GM18861 (cell line): ENCODE results near the gene LRRC39.
A peak's percentile ranks its signal among the peaks of the same experiment; 100 is the strongest.
"Not testable (repeated sequence)": the region's sequence is repeated elsewhere in the genome, so short reads cannot be mapped to it uniquely, and the experiment has no call there.

Experiments used
- ATAC-seq: cut with Tn5 transposase; IDR thresholded peaks from one replicate; pipeline ENCODE4 v1.9.1; 2021; ENCODE audit not compliant: unreplicated experiment

Gene LRRC39

DNA sequence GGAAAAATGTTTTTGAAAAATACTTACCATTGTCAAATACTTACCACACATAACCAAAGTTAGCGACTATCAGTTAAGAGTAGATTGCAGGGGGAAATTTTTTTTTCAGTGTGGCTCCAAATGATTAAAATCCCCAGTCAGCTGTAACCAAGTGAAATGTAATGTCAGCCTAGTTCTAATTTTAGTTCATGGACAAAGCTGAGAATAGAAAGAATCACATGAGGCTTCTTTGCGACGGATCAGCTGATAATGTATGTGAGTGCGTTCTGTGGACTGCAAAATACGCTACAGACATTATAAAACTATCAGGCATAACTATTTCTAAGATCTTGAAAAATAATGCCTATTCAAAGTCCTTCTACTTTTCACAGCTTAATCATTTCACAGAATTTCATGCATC lies at the start of gene LRRC39:
TSS of gene LRRC39 (minus strand) at position 166 of the 400 bp plus-strand sequence. CDS start 9,740 bp downstream, outside the sequence.
- ATAC-seq: no peak

DNA sequence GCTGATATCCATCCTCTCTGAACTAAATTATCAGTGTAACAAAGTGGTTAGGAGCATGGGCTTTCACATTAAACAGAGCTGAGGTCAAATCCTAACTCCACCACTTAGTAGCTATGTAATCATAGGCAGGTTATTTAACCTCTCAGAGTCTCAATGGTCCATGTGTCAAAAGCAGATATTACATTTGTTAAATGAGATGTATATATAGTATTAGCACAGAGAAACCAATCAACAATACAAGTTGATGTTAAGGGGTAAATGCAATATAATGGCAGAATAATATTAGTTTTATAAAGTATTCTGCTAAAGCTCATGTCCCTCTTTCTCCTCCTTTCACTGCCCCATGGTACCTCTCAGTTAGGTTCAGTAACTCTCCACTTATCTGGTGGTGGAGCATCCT lies 44.4 kb upstream of the LRRC39 start:
- ATAC-seq: no peak

DNA sequence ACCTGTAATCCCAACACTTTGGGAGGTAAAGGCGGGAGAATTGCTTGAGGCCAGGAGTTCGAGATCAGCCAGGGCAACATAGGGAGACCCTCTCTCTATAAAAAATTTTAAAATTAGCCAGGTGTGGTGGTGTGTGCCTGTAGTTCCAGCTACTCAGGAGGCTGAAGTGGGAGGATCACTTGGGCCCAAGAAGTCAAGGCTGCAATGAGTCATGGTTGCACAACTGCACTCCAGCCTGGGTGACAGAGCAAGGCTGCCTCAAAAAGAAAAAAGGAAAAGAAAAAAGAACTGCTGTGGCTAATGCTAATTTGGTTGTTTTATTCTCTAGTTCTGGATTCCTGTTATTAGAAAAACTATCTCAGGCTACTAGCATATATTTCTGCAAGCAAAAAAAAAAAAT lies 41.8 kb upstream of the LRRC39 start:
- ATAC-seq: no peak

DNA sequence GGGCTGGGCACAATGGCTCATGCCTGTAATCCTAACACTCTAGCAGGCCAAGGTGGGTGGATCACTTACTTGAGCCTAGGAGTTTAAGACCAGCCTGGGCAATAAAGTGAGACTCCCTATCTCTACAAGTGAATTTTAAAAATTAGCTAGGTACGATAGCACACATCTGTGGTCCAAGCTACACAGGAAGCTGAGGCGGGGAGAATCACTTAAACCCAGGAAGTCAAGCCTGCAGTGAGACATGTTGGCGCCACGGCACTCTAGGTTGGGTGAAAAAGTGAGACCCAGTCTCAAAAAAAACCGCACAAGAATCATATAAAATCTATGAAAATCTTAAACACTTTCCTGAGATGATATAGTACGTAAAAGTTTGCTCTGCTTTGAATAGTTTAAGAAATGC lies 41.4 kb upstream of the LRRC39 start:
- no peak for ATAC-seq

DNA sequence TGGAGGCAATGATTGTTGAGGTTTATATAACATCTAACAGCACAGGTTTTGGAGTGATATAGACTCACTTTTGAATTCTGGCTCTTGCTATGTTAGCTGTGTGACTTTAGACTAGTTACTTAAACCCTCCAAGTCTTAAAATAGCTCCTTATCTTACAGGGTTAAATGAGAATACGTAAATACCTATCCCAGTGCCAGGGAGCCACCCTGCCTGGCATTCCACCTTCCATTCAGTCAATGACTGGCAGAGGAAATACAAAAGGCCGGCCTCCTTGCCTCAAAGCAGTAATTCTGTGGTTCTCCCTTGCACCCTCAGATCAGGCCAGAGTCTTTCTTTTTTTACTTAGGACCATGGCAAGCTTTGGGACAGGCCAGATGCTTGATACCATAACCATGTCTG lies 39.8 kb upstream of the LRRC39 start:
- no peak for ATAC-seq

DNA sequence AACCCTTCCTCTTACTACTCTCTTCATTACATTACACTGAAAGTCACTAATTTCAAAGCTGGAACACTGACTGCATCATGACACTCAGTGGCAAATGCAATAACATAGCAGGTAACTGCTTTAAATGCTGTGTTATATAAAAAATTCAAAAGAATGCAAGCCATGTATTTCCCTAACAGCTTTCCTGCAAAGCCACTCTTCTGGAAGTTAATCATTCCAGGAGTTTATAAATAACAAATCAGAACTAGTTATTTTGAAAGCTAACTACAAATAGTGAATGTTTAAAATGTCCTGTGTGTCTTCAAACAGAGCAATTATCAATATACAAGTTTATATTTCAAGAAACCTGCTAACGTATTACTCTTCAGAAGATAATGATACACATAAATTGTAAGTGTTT lies 37.0 kb upstream of the LRRC39 start:
- ATAC-seq: no peak

DNA sequence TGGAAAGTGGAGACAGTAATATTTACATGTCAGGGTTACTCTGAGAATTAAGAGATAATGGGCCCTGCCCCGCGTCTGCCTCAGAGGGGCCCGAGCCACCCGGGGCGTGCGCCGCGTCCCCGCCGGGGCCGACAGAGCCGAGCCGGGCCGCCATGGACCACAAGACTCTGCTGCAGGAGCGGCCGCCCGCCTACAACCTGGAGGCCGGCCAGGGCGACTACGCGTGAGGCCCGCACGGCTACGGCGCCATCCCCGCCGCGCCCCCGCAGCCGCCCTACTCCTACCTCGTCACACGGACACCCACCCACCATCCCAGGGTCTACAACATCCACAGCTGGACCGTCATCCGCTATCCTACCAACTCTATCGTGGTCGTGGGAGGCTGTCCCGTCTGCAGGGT lies 35.1 kb upstream of the LRRC39 start:
- ATAC-seq: no peak

DNA sequence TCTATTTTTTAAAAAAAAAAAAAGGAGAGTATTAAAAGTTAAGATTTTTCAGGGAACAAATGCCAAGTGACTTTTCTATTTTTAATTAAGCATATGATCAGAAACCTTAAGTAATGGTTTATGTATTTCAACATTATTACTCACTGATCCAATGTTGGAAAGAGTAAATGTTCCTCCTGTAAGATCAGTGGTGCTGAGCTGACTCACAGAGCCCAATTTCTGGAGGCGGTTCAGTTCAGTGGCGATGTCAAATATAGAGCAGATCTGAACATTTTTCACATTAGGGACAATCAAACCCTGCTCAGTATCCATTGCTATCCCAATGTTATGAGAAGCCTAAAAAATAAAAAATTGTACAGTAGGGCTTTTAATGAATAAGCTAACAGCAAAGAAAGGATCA lies 28.2 kb upstream of the LRRC39 start:
- no peak for ATAC-seq

DNA sequence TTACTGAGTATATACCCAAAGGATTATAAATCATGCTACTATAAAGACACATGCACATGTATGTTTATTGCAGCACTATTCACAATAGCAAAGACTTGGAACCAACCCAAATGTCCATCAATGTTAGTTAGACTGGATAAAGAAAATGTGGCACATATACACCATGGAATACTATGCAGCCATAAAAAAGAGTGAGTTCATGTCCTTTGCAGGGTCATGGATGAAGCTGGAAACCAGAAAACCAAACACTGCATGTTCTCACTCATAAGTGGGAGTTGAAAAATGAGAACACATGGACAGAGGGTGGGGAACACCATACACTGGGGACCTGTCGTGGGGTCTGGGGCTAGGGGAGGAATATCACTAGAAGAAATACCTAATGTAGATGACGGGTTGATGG lies 27.5 kb upstream of the LRRC39 start:
- ATAC-seq: not testable (repeated sequence)

DNA sequence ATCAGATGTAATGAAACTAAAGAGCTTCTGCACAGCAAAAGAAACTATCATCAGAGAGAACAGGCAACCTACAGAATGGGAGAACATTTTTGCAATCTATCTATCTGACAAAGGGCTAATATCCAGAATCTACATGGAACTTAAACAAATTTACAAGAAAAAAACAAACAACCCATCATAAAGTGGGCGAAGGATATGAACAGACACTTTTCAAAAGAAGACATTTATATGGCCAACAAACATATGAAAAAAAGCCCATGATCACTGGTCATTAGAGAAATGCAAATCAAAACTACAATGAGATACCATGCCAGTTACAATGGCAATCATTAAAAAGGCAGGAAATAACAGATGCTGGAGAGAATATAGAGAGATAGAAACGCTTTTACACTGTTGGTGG lies 27.0 kb upstream of the LRRC39 start:
- not testable (repeated sequence) for ATAC-seq

DNA sequence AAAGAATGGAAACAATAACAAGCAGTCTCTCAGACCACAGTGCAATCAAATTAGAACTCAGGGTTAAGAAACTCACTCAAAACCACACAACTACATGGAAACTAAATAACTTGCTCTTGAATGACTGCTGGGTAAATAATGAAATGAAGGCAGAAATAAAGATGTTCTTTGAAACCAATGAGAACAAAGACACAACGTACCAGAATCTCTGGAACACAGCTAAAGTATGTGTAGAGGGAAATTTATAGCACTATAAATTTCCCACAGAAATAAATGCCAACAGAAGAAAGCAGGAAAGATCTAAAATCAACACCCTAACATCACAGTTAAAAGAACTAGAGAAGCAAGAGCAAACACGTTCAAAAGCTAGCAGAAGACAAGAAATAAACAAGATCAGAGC lies 24.6 kb upstream of the LRRC39 start:
- ATAC-seq: not testable (repeated sequence)

DNA sequence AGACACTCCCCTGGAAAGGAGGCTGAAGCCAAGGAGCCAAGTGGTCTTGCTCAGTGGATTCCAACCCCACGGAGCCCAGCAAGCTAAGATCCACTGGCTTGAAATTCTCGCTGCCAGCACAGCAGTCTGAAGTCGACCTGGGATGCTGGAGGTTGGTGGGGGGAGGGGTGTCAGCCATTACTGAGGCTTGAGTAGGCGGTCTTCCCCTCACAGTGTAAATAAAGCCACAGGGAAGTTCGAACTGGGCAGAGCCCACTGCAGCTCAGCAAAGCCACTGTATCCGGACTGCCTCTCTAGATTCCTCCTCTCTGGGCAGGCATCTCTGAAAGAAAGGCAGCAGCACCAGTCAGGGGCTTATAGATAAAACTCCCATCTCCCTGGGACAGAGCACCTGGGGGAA lies 22.0 kb upstream of the LRRC39 start:
- ATAC-seq: not testable (repeated sequence)

DNA sequence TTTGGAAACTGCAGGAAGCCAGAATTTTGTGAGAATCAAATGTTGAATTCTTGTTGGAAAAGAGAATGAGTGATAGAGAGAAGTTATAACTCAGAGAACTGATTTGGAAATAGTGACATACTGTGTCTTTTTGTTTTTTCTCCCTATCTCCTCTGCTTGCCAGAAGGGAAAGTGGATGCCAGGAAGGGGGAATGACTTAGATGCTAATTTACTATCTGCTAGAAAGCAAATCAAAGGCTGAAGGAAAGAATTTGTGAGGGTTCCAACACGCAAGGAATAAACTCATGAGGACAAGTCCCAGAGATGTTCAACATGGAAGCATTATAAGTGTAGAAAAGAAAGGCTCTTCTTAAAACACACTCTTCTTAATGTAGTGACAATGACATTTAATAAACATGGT lies 20.5 kb upstream of the LRRC39 start:
- ATAC-seq: no peak

DNA sequence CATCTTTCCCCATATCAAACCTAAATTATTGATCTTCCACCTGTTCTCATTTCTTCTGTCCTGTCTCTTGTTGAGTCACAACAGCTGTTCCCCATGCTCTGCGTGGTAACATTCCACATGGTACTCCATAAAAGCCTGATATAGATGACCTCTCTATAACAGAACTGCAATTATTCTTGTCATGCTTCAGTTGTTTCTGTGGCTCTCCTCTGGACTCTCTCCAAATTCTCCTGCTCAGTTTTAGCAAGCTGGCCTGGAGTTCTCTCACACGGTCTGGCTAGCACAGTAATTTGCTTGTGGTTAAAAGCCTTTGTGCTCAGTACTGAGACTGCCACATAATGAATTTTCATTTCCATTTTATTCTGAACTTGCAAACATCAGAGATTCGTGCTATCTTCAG lies 10.6 kb upstream of the LRRC39 start:
- ATAC-seq: no peak

DNA sequence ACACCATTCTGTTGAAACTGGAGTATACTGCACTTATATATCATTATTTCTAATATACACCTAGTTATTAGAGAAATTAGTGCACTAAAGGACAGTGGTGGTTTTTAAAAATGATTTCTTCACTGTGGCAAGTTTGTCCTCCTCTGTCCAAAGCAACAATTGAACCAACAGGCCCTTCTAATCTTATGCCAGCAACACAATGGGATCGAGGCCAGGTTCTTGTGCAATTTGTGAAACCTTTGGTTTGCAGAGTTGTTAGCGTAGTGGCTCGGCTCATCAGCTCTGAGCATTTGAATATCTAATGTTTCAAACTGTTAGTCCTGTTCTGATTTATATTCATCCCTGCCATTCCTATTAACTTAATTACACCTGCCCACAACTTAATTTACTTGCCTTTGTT lies 9.9 kb upstream of the LRRC39 start:
- ATAC-seq: no peak

DNA sequence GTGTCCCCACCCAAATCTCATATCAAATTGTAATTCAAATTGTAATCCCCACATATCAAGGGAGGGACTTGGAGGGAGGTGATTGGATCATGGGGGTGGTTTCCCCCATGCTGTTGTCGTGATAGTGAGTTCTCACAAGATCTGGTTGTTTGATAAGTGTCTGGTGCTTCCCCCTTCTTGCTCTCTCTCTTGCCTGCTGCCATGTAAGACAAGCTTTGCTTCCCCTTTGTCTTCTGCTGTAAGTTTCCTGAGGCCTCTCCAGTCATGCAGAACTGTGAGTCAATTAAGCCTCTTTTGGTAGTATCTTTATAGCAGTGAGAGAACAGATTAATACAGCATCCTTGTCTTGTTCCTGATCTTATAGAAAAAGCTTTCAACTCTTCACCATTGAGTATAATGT lies 6.5 kb upstream of the LRRC39 start:
- ATAC-seq: peak; percentile 83

DNA sequence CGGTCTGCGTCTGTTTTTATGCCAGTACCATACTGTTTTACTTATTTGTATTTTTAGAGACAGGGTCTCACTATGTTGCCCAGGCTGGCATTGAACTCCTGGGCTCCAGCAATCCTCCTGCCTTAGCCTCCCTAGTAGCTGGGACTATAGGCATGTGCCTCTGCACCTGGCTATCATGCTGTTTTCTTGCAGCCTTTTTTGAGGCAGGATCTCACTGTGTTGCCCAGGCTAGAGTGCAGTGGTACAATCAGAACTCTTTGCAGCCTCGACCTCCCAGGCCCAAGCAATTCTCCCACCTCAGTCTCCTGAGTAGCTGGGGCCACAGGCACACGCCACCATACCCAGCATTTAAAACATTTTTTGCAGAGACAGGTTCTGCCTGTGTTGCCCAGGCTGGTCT lies 5.3 kb upstream of the LRRC39 start:
- ATAC-seq: no peak

DNA sequence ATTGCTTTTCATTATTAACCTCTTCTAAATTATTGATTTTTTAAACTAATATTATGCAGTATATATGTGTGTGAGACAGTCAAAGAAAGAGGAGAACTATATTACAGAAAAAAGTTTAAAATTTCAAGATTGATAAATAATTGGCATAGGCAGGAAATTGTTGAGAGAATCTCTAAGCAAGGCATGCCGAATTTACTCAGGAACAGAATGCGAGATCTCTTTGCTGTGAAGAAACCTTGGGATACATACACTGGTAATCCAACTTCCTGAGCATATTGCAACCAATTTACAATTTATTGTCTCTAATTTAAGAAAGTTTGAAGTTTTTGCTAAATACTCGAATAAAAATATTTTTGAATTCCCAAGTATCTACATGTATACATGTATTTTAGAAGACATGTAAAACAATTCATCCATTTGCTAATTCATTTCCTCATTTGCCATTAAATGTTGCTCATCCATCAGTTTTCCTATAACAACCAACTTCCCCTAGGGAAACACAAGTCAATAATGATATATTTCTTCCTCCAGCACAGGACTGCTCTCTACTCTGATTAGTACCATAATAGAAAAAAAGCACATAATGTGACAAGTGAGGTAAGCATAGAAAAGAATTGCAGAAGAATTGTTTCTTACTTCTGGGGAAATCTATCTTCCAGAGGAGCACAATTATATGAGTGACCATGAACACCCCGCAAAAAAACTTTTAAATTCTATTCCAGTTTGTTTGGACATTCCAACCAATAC lies 588 bp downstream of the LRRC39 start:
- no peak for ATAC-seq

DNA sequence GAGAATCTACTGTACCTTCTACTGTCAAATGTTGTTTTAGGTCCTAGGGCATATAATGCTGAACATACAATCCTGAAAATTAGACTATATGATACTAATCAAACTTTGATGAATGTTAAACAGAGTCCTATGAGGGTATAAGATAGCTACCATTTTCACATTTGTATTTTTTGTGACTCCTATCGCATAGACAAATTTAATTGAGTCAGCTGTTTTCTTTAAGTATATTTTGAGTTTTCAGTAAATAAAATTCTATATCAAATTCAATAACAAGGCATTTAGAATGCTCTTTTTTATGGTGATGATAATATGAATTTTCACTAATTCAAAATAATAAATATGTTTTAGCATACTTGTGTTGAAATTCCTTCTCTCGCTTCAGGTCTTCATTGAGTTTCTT lies 10.0 kb downstream of the LRRC39 start:
- ATAC-seq: no peak

DNA sequence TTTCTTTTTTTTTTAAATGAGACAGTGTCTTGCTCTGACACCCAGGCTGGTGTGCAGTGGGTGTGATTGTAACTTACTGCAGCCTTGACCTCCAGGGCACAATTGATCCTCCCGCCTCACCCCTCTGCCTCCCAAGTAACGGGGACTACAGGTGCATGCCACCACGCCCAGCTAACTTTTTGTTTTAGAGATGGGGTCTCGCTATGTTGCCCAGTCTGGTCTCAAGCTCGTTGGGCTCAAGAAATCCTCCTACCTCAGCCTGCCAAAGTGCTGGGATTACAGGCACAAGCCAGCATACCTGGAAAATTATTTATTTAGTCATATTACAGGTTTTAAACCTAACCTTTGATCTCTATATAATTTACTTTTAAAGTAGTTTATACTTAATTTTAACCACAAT lies 13.4 kb downstream of the LRRC39 start:
- no peak for ATAC-seq

DNA sequence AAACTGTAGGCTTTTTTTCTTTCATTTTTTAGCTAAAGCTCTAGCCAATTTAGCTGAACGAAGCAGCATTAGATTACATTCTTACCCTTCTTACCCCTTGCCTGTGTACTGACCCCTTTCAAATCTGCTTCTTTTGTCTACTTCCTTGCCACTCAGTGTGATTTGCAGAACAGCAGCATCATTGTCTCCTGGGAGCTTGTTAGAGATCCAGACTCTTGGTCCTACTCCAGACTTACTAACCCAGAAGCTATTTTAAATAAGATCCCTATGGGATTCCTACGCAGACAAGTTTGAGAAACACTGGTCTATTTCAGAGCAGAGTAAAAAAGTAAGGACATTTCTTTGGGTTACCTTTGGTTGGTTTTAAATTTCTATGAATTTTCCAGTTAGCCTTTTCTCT lies 13.8 kb downstream of the LRRC39 start:
- ATAC-seq: no peak

DNA sequence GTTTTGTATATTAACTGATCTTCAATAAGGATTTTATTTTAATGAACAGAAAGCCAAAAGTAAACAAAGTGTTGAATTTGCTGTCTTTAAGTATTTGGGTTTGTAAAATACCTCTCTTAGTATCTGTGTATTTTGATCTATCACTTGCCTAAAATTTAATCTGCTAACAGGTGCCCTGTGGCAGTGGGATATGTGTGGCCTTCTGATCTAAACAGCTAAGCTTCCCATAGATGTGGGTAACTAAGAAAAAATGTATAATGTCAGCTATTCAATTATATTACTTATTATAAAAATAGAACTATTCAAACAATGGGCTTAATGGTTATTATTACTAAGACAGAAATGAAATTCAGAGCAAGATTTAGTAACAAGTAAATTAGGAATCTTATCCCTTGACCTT lies 15.2 kb downstream of the LRRC39 start:
- no peak for ATAC-seq

DNA sequence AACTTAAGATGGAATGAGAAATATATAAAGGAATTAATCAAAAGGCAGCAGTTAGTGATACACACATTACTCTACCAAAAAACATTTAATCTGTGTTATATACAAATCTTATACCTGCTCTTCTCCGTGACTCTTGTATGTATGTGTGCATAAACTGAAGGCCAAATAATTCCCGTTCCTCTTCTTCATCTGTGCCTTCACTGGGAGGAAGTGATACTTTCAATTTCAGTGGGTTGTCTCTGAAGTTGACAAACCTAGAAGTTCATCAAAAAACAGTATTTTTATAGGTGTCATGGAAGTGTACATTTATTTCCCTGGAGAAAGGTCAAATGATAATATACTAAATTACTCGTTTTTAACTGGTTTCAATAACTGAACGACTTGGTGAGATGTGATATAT lies 25.8 kb downstream of the LRRC39 start:
- ATAC-seq: peak; percentile 73
